ENCODE measurements around the gene DOCK3.
"Not testable (repeated sequence)": the region's sequence is repeated elsewhere in the genome, so short reads cannot be mapped to it uniquely, and the experiment has no call there.

Gene DOCK3

GRCh38 chr3:51141573-51141972, 466.8 kb downstream of the DOCK3 start:
- DNase-seq: no peak

GRCh38 chr3:51145811-51146585, 471.3 kb downstream of the DOCK3 start:
- no peak for DNase-seq

- no peak for DNase-seq
Observed at GRCh38 chr3:51146781-51147180, 472.1 kb downstream of the DOCK3 start.

GRCh38 chr3:51156147-51156546, 481.4 kb downstream of the DOCK3 start:
- DNase-seq: no peak

GRCh38 chr3:51163051-51163450, 488.3 kb downstream of the DOCK3 start:
- DNase-seq: no peak

- DNase-seq: no peak
Observed at GRCh38 chr3:51173518-51174271, 499.0 kb downstream of the DOCK3 start.

GRCh38 chr3:51176923-51177322, 502.2 kb downstream of the DOCK3 start:
- DNase-seq: no peak

- not testable (repeated sequence) for DNase-seq
Observed at GRCh38 chr3:51186446-51186845, 511.7 kb downstream of the DOCK3 start.

GRCh38 chr3:51190199-51190598, 515.5 kb downstream of the DOCK3 start:
- no peak for DNase-seq

- no peak for DNase-seq
Observed at GRCh38 chr3:51190827-51191226, 516.1 kb downstream of the DOCK3 start.

- DNase-seq: no peak
Observed at GRCh38 chr3:51191768-51192167, 517.0 kb downstream of the DOCK3 start.

- no peak for DNase-seq
Observed at GRCh38 chr3:51198477-51198876, 523.8 kb downstream of the DOCK3 start.

- not testable (repeated sequence) for DNase-seq
Observed at GRCh38 chr3:51199296-51199695, 524.6 kb downstream of the DOCK3 start.

- DNase-seq: no peak
Observed at GRCh38 chr3:51216291-51216690, 541.6 kb downstream of the DOCK3 start.

- no peak for DNase-seq
Observed at GRCh38 chr3:51221959-51222358, 547.2 kb downstream of the DOCK3 start.

GRCh38 chr3:51224283-51224682, 549.6 kb downstream of the DOCK3 start:
- no peak for DNase-seq

GRCh38 chr3:51224843-51225242, 550.1 kb downstream of the DOCK3 start:
- DNase-seq: no peak

- no peak for DNase-seq
Observed at GRCh38 chr3:51242939-51243338, 568.2 kb downstream of the DOCK3 start.

- no peak for DNase-seq
Observed at GRCh38 chr3:51243924-51244323, 569.2 kb downstream of the DOCK3 start.

GRCh38 chr3:51245867-51246266, 571.1 kb downstream of the DOCK3 start:
- DNase-seq: no peak

GRCh38 chr3:51257870-51258269, 583.1 kb downstream of the DOCK3 start:
- DNase-seq: no peak

- not testable (repeated sequence) for DNase-seq
Observed at GRCh38 chr3:51264166-51264565, 589.4 kb downstream of the DOCK3 start.

GRCh38 chr3:51268132-51268531, 593.4 kb downstream of the DOCK3 start:
- DNase-seq: no peak

GRCh38 chr3:51269466-51269865, 594.7 kb downstream of the DOCK3 start:
- DNase-seq: no peak
